Right lobe of liver (tissue), 6 donors: ENCODE data around the gene WASF1. TPM values are rescaled to one million over a fixed set of nuclear protein-coding genes. Genes with fewer than 3 reads are reported as not detected.
"Not testable (repeated sequence)": the region's sequence is repeated elsewhere in the genome, so short reads cannot be mapped to it uniquely, and the experiment has no call there.

ENCODE experiments used
- ATAC-seq, 4 donors: fragments of 200-7000 bp; cut with Tn5 transposase; one replicate each; pipeline ENCODE4 v1.9.1; 2020; ENCODE audit warnings: mild to moderate bottlenecking in 4 of 4, moderate library complexity in 4 of 4
- DNase-seq, 3 donors: peaks; one replicate each; pipeline ENCODE4 v3.0.0-alpha.2; 2020
- H3K27ac ChIP-seq, 3 donors: fragments of 200-600 bp; one replicate each; pipeline ENCODE4 v1.8.0; 2022
- H3K27me3 ChIP-seq, 2 donors: fragments of 200-600 bp; one replicate each; pipeline ENCODE4 v1.8.0; 2022
- H3K36me3 ChIP-seq, 4 donors: fragments of 200-600 bp; sonication (generic) in 1 of 4; one replicate each; pipeline versions ENCODE4 v1.5.1 to v1.8.0; 2017 to 2022; ENCODE audit warnings: control low read depth in 1 of 4
- H3K4me1 ChIP-seq, 4 donors: fragments of 200-600 bp; sonication (generic) in 1 of 4; one replicate each; pipeline versions ENCODE4 v1.5.1 to v1.8.0; 2017 to 2022; ENCODE audit warnings: control low read depth in 1 of 4
- H3K4me3 ChIP-seq, 3 donors: fragments of 200-600 bp; one replicate each; pipeline ENCODE4 v1.8.0; 2022
- H3K9me3 ChIP-seq, 4 donors: fragments of 200-600 bp; sonication (generic) in 1 of 4; one replicate each; pipeline versions ENCODE4 v1.5.1 to v1.8.0; 2017 to 2022; ENCODE audit warnings: control low read depth in 1 of 4
- POLR2A ChIP-seq: fragments of 450-650 bp; IDR thresholded peaks from one replicate; pipeline ENCODE4 v1.6.1; 2017; ENCODE audit warnings: antibody characterized with exemption, mild to moderate bottlenecking
- WGBS: methylation state at CpG from one replicate; pipeline ENCODE4 v1.1.6; 2018; ENCODE audit warnings: low coverage, low lambda C conversion rate; ENCODE audit not compliant: insufficient coverage; ENCODE audit errors: missing lambda C conversion rate; 5-methylcytosine and 5-hydroxymethylcytosine counted together
- intact Hi-C, 2 donors: fragments of 100-400 bp; cut with DNase I; formaldehyde crosslinking; loops; one replicate each; pipeline versions ENCODE4 v1.11.2 to v1.14.1; 2022
- total RNA-seq, 6 experiments: library from RNA; depleted of rRNA in 2 of 6; stranded (reverse); fragments of >200 nt in 2 of 6; fragmentation: NEBNext Ultra II Directional in 3 of 6; extraction: Animal tissue kit (Norgen Biotek cat#: 25700) in 3 of 6; gene quantifications; one replicate each; pipeline versions ENCODE4 v1.1.0 to v1.2.4, GENCODE V29; 2016 to 2023
- TF ChIP-seq, protein P1 (sequence below), 4 donors: fragments of 200-600 bp in 3 of 4; fragments of 450-650 bp in 1 of 4; IDR thresholded peaks; one replicate each; pipeline versions ENCODE4 v1.5.1 to v1.8.0; 2016 to 2022; ENCODE audit warnings: antibody characterized with exemption in 4 of 4, mild to moderate bottlenecking in 2 of 4
- donor health status: DM: no; HTN: yes; CAD: no.
- donor health status: DM: no; HTN: no; CAD: no.
- donor health status: DM: no; HTN: no; CAD: no.
- donor health status: DM: no; HTN: yes; CAD: no.
- donor health status: DM: no; HTN: yes; CAD: no.

The WASF1 gene
- total RNA-seq, 6 experiments from 2014 or later: 3.6 to 6.6 (median 4.8) TPM

DNA sequence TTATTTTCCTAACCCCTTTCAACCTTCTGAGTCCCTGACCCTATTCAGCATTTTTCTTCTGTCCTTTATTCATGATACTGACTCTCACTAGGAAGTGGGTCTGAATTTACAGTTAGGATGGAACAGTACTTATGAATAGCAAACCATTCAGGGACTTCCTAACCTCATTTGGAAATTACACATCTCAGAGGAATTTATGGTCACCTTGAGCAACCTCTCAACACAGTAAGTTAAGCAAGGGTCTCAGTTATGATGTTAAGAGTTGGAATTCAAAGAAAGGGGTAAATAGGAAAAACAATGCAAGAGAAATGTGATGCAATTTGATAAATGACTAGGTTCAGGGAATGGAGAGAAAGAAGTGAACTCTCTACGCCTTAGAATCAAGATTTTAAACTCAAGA lies 104.1 kb downstream of the WASF1 start:
- no peaks in the 10 kb centered on the region for H3K9me3 ChIP-seq
- ATAC-seq (no peak), DNase-seq (no peak)
- no peaks in the 10 kb centered on the region for H3K4me1 ChIP-seq
- intact Hi-C loops: no loop called here
- H3K27ac ChIP-seq: no peak overlapping the region
- no peaks in the 10 kb centered on the region for H3K36me3 ChIP-seq
- WGBS: 69% methylated on average over 1 of the region's 1 CpG
- no peaks in the 10 kb centered on the region for H3K27me3 ChIP-seq
- H3K4me3 ChIP-seq: no peak overlapping the region
- TF ChIP-seq, protein P1, sequence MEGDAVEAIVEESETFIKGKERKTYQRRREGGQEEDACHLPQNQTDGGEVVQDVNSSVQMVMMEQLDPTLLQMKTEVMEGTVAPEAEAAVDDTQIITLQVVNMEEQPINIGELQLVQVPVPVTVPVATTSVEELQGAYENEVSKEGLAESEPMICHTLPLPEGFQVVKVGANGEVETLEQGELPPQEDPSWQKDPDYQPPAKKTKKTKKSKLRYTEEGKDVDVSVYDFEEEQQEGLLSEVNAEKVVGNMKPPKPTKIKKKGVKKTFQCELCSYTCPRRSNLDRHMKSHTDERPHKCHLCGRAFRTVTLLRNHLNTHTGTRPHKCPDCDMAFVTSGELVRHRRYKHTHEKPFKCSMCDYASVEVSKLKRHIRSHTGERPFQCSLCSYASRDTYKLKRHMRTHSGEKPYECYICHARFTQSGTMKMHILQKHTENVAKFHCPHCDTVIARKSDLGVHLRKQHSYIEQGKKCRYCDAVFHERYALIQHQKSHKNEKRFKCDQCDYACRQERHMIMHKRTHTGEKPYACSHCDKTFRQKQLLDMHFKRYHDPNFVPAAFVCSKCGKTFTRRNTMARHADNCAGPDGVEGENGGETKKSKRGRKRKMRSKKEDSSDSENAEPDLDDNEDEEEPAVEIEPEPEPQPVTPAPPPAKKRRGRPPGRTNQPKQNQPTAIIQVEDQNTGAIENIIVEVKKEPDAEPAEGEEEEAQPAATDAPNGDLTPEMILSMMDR (IDR thresholded peaks at IDR 0.05): no peak
- no peak for TF ChIP-seq POLR2A

DNA sequence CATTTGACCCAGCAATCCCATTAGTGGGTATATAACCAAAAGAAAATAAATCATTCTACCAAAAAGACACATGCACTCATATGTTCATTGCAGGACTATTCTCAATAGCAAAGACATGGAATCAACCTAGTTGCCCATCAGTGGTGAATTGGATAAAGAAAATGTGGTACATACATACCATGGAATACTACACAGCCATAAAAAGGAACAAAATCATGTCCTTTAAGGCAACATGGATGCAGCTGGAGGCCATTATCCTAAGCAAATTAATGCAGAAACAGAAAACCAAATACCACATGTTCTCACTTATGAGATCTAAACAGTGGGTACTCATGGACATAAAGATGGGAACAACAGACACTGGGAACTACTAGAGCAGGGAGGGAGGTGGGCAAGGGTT lies 106.0 kb downstream of the WASF1 start:
- ATAC-seq, H3K27ac ChIP-seq, H3K27me3 ChIP-seq, H3K36me3 ChIP-seq, DNase-seq, H3K4me3 ChIP-seq, H3K4me1 ChIP-seq, intact Hi-C loops, H3K9me3 ChIP-seq: not testable (repeated sequence)

DNA sequence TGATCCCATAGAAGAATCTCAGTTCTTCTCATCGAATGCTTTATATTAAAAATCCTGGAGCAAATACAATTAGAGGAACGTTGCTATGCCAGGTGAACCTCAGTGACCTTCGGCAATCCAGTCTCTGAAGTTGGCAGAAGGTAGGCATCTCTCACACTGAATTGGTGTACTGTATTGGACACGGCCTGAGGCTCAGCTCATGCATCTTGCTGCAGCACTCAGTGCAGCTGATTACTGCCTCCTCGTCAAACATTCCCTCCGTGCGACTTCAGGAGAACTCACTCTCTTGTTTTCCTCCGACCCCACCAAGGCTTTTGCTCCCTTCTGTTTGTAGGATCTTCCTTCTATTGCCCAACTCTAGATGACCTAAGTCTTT lies 110.9 kb downstream of the WASF1 start:
- no peaks in the 10 kb centered on the region for H3K27me3 ChIP-seq
- intact Hi-C loops: no loop called here
- ATAC-seq: no peak
- no peaks in the 10 kb centered on the region for H3K36me3 ChIP-seq
- no peak for TF ChIP-seq POLR2A
- TF ChIP-seq, protein P1 (IDR thresholded peaks at IDR 0.05): no peak
- H3K4me1 ChIP-seq: no peaks in the 10 kb centered on the region
- no peak overlapping the region for H3K27ac ChIP-seq
- no peak overlapping the region for H3K4me3 ChIP-seq
- WGBS: 34% methylated on average over 5 of the region's 8 CpGs
- DNase-seq: no peak
- no peaks in the 10 kb centered on the region for H3K9me3 ChIP-seq

DNA sequence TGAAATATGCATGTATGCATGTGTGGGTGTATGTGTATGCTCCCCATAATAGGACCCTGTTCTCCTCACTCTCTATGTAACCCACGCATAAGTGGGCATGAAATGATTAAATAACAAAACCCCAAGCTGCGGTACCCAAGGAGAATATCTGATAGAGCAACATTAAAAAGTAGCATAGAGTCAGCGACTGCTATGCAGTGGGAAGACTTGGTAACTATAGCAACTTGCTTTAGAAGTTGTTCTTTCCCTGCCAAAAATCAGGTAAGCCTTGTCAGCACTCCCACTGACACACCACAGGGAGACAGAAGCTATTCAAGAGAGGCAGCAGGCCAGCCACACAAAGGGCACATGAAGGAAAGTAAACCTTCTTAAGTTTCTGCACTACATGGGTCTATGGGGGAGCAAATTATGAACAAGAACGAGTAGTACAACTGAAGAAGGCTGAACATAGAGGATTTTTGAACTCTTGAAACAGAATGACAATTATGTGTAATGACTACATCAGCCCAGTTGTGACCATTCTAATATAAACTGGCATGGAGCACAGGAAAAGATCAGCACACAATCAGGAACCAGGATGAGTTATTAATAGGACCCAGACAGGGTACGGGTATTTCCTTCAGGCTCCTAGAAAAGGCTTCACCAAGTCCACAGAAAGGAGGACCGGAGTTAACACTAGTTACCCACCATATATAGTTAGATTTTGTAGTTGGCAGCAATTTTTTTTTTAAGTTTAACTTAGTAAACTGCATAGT lies 111.5 kb downstream of the WASF1 start:
- WGBS: 54% methylated on average over 5 of the region's 6 CpGs
- intact Hi-C loops: no loop called here

DNA sequence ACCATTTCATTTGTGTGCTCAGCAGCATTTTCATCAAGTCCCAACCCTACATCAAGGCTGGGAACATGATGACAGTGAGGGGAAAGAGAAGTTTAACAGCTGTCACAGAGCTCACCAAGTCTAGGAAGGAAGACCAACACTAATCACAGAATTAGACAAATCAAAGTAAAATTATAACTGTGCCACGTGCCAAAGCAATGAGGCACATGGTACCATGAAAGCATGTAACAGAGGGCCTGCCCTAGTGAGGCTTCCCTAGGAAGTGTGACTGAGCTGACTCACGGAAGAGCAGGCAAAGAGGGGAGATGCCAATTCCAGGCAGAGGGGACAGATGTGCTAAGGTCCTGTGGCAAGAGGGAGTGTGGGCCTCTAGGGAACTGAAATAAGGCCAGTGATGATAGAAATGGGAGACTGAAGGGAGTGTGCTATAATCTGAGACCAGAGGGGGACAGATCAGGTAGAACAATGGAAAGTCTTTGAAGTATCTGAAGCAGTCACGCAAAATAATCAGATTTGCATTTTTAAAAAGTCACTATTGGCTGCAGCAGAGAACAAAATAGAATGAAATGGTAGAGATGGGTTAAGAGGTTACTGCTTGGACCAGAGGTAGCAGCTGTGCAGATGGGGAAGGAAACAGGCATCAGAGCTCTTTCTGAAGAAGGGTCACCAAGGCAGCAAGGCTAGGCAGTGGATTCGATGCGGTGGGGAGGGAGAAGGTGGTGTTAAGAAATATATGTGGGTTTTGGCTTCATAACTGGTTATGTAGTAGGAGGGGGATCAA lies 114.5 kb downstream of the WASF1 start:
- Histone ChIP-seq H3K4me3 (no peak overlapping the region), H3K4me1 (no peaks in the 10 kb centered on the region), H3K27ac (no peak overlapping the region), H3K27me3 (no peaks in the 10 kb centered on the region), H3K36me3 (no peaks in the 10 kb centered on the region), H3K9me3 (no peaks in the 10 kb centered on the region)
- no peak for DNase-seq
- WGBS: 84% methylated on average over 5 of the region's 5 CpGs
- TF ChIP-seq, protein P1 (IDR thresholded peaks at IDR 0.05): no peak
- no peak for TF ChIP-seq POLR2A
- intact Hi-C loops: no loop called here
- no peak for ATAC-seq

More for the DNA sequence above, 111.5 kb downstream of the WASF1 start:
- Histone ChIP-seq H3K4me1 (no peaks in the 10 kb centered on the region), H3K9me3 (no peaks in the 10 kb centered on the region), H3K27ac (no peak overlapping the region), H3K36me3 (no peaks in the 10 kb centered on the region), H3K27me3 (no peaks in the 10 kb centered on the region), H3K4me3 (no peak overlapping the region)
- ATAC-seq: no peak
- DNase-seq: no peak
- TF ChIP-seq, protein P1 (IDR thresholded peaks at IDR 0.05): no peak
- no peak for TF ChIP-seq POLR2A
